CD14-positive monocyte (primary cell): ENCODE data around the gene TAF1B. TPM values are rescaled to one million over a fixed set of nuclear protein-coding genes. Genes with fewer than 3 reads are reported as not detected.

Experiments used
- DNase-seq, 3 donors: peaks; one replicate each; pipeline ENCODE4 v3.0.0-alpha.2; 2011 to 2022
- H2AFZ ChIP-seq: 2 replicates; pipeline ENCODE4 v1.6.0; 2012; ENCODE audit warnings: mild to moderate bottlenecking, low read depth, low read length, inconsistent platforms; ENCODE audit not compliant: insufficient read depth, poor library complexity, severe bottlenecking
- H3K27ac ChIP-seq, 2 donors: 1 replicate in 1 of 2; 2 replicates in 1 of 2; pipeline ENCODE4 v1.5.1; 2012 to 2013; ENCODE audit warnings: low read length in 2 of 2, control low read depth in 1 of 2, inconsistent platforms in 1 of 2, low read depth in 1 of 2, mild to moderate bottlenecking in 1 of 2
- H3K27me3 ChIP-seq, 2 donors: one replicate each; pipeline versions ENCODE4 v1.6.0 to v1.6.1; 2011 to 2013; ENCODE audit warnings: low read length in 2 of 2; ENCODE audit not compliant: control insufficient read depth in 2 of 2, insufficient read depth in 2 of 2
- H3K36me3 ChIP-seq, 2 donors: replicated peaks in 1 of 2; 1 replicate in 1 of 2; 2 replicates in 1 of 2; pipeline versions ENCODE4 v1.5.1 to v1.6.1; 2012 to 2013; ENCODE audit warnings: low read length in 2 of 2, control low read depth in 1 of 2, inconsistent platforms in 1 of 2, mild to moderate bottlenecking in 1 of 2; ENCODE audit not compliant: insufficient read depth in 2 of 2, control insufficient read depth in 1 of 2
- H3K4me1 ChIP-seq, 2 donors: 1 replicate in 1 of 2; 2 replicates in 1 of 2; pipeline versions ENCODE4 v1.5.1 to v1.6.1; 2012 to 2013; ENCODE audit warnings: low read length in 2 of 2, control low read depth in 1 of 2, inconsistent platforms in 1 of 2, mild to moderate bottlenecking in 1 of 2, moderate library complexity in 1 of 2; ENCODE audit not compliant: insufficient read depth in 2 of 2, control insufficient read depth in 1 of 2
- H3K4me2 ChIP-seq: replicated peaks from 2 replicates; pipeline ENCODE3; 2012; ENCODE audit warnings: low read length, moderate library complexity, mild to moderate bottlenecking; ENCODE audit not compliant: poor library complexity, severe bottlenecking; ENCODE audit errors: extremely low read depth
- H3K4me3 ChIP-seq, 3 experiments: fragments of 200-600 bp in 1 of 3; sonication (generic) in 1 of 3; replicated peaks in 1 of 3; 1 replicate in 2 of 3; 2 replicates in 1 of 3; pipeline ENCODE4 v1.5.1; 2011 to 2013; ENCODE audit warnings: low read length in 3 of 3, mild to moderate bottlenecking in 3 of 3, control low read depth in 2 of 3, low read depth in 2 of 3, inconsistent platforms in 1 of 3, moderate library complexity in 1 of 3
- H3K79me2 ChIP-seq: 2 replicates; pipeline ENCODE4 v1.6.0; 2012; ENCODE audit warnings: mild to moderate bottlenecking, control low read depth, inconsistent platforms, low read length, moderate library complexity; ENCODE audit not compliant: insufficient read depth
- H3K9ac ChIP-seq: 2 replicates; pipeline ENCODE4 v1.6.0; 2017; ENCODE audit warnings: low read length, mild to moderate bottlenecking; ENCODE audit not compliant: insufficient read depth, poor library complexity, severe bottlenecking
- H3K9me3 ChIP-seq, 2 donors: replicated peaks in 1 of 2; 1 replicate in 1 of 2; 2 replicates in 1 of 2; pipeline versions ENCODE4 v1.5.1 to v1.6.1; 2012 to 2013; ENCODE audit warnings: low read length in 2 of 2, control low read depth in 1 of 2; ENCODE audit not compliant: control insufficient read depth in 1 of 2, insufficient read depth in 1 of 2
- H4K20me1 ChIP-seq: 2 replicates; pipeline ENCODE4 v1.6.0; 2012; ENCODE audit warnings: mild to moderate bottlenecking, low read length, control low read depth, moderate library complexity; ENCODE audit not compliant: insufficient read depth
- H3K27ac Mint-ChIP-seq, 7 donors: one replicate each; pipeline ENCODE4 v1.8.0; 2020; ENCODE audit warnings: mild to moderate bottlenecking in 7 of 7, mixed read lengths in 7 of 7, moderate library complexity in 6 of 7, inconsistent platforms in 2 of 7
- H3K27me3 Mint-ChIP-seq, 3 donors: one replicate each; pipeline ENCODE4 v1.8.0; 2021 to 2022; ENCODE audit warnings: low read depth in 3 of 3, mild to moderate bottlenecking in 3 of 3, mixed read lengths in 3 of 3, moderate library complexity in 3 of 3, inconsistent platforms in 1 of 3
- H3K36me3 Mint-ChIP-seq, 2 donors: one replicate each; pipeline ENCODE4 v1.8.0; 2020; ENCODE audit warnings: mixed read lengths in 2 of 2, inconsistent platforms in 1 of 2, mild to moderate bottlenecking in 1 of 2
- H3K4me1 Mint-ChIP-seq: one replicate; pipeline ENCODE4 v1.8.0; 2020; ENCODE audit warnings: mild to moderate bottlenecking, mixed read lengths
- H3K4me3 Mint-ChIP-seq, 2 donors: one replicate each; pipeline ENCODE4 v1.8.0; 2020; ENCODE audit warnings: mild to moderate bottlenecking in 2 of 2, mixed read lengths in 2 of 2, moderate library complexity in 1 of 2
- H3K9me3 Mint-ChIP-seq, 7 donors: one replicate each; pipeline ENCODE4 v1.8.0; 2020 to 2022; ENCODE audit warnings: mixed read lengths in 7 of 7, mild to moderate bottlenecking in 6 of 7, moderate library complexity in 6 of 7, inconsistent platforms in 2 of 7
- WGBS: methylation state at CpG from one replicate; pipeline ENCODE4 v1.1.5; 2013; ENCODE audit warnings: missing lambda C conversion rate; ENCODE audit not compliant: insufficient coverage; 5-methylcytosine and 5-hydroxymethylcytosine counted together
- intact Hi-C, 2 donors: fragments of 100-400 bp; cut with micrococcal nuclease; formaldehyde crosslinking; loops; one replicate each; pipeline versions ENCODE4 v1.15.0 to v1.15.1; 2023
- polyA plus RNA-seq, 3 donors: library from polyadenylated mRNA; depleted of rRNA in 1 of 3; unstranded in 2 of 3; stranded (reverse) in 1 of 3; fragments of 300-500 nt in 2 of 3; fragments of >200 nt in 1 of 3; fragmentation: Illumina TruSeq in 2 of 3; gene quantifications; 1 replicate in 2 of 3; 2 replicates in 1 of 3; pipeline ENCODE4 v1.2.3, GENCODE V29; 2012 to 2021
- TF ChIP-seq, protein P1 (sequence below): fragments of 200-600 bp; IDR thresholded peaks from one replicate; pipeline ENCODE4 v1.8.0; 2022; ENCODE audit warnings: antibody characterized with exemption, mild to moderate bottlenecking

TAF1B gene
- polyA plus RNA-seq, 3 donors = 6.0 to 8.4 (median 7.2) TPM

DNA sequence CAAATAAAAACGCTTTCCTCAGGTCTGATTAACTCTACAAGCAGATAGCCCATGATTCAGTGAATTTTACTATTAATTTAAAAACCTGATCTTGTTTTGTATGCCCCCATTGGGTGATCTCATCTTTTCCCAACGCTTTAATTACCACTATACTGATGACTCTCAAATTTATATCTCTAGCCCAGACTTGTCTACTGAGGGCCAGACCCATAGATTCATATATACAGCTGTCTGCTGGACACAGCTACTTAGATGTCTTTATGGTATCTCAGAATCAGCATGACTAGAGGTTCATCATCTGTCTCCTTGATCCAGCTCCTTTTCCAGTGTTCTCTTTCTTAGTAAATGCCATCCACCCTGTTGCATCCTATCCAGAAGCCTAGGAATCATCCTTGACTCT is 33.8 kb downstream of the TAF1B start:
- H3K9ac ChIP-seq = no peak overlapping the region
- no peak for DNase-seq
- WGBS = no CpG with 5 or more reads among the region's 2 CpGs
- H3K4me1 ChIP-seq = no peaks in the 10 kb centered on the region
- Mint-ChIP-seq H3K27ac (peak overlapping the region in 1 of 7 donors; percentile 43), H3K9me3 (no peaks in the 10 kb centered on the region), H3K4me1 (no peaks in the 10 kb centered on the region), H3K36me3 (peaks cover 65 to 79% of the 10 kb centered on the region in 2 donors), H3K27me3 (no peaks in the 10 kb centered on the region), H3K4me3 (no peak overlapping the region)
- H2AFZ ChIP-seq = no peak overlapping the region
- intact Hi-C loops = no loop called here
- H3K27ac ChIP-seq = no peak overlapping the region
- H3K36me3 ChIP-seq = peaks cover 73 to 93% of the 10 kb centered on the region in 2 donors
- H3K79me2 ChIP-seq = no peaks in the 10 kb centered on the region
- no peaks in the 10 kb centered on the region for H4K20me1 ChIP-seq
- no peaks in the 10 kb centered on the region for H3K27me3 ChIP-seq
- H3K9me3 ChIP-seq = no peaks in the 10 kb centered on the region
- TF ChIP-seq, protein P1, sequence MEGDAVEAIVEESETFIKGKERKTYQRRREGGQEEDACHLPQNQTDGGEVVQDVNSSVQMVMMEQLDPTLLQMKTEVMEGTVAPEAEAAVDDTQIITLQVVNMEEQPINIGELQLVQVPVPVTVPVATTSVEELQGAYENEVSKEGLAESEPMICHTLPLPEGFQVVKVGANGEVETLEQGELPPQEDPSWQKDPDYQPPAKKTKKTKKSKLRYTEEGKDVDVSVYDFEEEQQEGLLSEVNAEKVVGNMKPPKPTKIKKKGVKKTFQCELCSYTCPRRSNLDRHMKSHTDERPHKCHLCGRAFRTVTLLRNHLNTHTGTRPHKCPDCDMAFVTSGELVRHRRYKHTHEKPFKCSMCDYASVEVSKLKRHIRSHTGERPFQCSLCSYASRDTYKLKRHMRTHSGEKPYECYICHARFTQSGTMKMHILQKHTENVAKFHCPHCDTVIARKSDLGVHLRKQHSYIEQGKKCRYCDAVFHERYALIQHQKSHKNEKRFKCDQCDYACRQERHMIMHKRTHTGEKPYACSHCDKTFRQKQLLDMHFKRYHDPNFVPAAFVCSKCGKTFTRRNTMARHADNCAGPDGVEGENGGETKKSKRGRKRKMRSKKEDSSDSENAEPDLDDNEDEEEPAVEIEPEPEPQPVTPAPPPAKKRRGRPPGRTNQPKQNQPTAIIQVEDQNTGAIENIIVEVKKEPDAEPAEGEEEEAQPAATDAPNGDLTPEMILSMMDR = no peak
- no peak overlapping the region for H3K4me3 ChIP-seq
- H3K4me2 ChIP-seq = no peak overlapping the region

DNA sequence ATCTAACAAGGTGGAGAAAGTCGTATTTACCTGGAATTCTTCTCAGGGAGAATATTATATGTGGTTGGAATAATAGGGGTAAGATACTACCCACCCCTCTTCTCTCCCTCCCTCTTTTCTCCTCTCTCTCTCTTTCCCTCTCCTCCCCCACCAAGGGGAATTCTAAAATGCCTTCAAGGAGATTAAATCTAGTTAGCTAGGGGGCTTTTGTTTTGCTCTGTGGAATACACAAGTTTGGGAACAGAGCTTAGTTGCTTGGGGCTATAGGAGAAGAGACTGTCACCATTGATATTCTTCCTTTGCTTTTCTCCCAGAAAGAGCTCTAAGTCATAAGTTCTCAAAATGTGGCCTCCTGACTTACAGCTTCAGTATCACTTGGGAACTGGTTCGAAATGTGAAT is 34.5 kb downstream of the TAF1B start:
- no peak for DNase-seq
- Histone ChIP-seq H3K27ac (no peak overlapping the region), H3K4me2 (no peak overlapping the region), H4K20me1 (no peaks in the 10 kb centered on the region), H2AFZ (no peak overlapping the region), H3K27me3 (no peaks in the 10 kb centered on the region), H3K4me3 (no peak overlapping the region), H3K9me3 (no peaks in the 10 kb centered on the region), H3K79me2 (no peaks in the 10 kb centered on the region), H3K36me3 (peaks cover 75 to 93% of the 10 kb centered on the region in 2 donors), H3K4me1 (no peaks in the 10 kb centered on the region), H3K9ac (no peak overlapping the region)
- H3K4me1 Mint-ChIP-seq = no peaks in the 10 kb centered on the region
- H3K27ac Mint-ChIP-seq = no peak overlapping the region
- no peak overlapping the region for H3K4me3 Mint-ChIP-seq
- TF ChIP-seq, protein P1 = no peak
- no peaks in the 10 kb centered on the region for H3K9me3 Mint-ChIP-seq
- H3K36me3 Mint-ChIP-seq = peaks cover 64 to 77% of the 10 kb centered on the region in 2 donors
- intact Hi-C loops = no loop called here
- WGBS = no CpG with 5 or more reads among the region's 2 CpGs
- H3K27me3 Mint-ChIP-seq = no peaks in the 10 kb centered on the region
